ENCODE results near the gene PTGR2.
"Not testable (repeated sequence)": the region's sequence is repeated elsewhere in the genome, so short reads cannot be mapped to it uniquely, and the experiment has no call there.

The PTGR2 gene

GRCh38 chr14:73909681-73910080 lies 58.0 kb downstream of the PTGR2 start:
- TF ChIP-seq CTCF (conservative IDR thresholded peaks at IDR 0.05; ENCODE audit: control insufficient read depth, insufficient read depth, low read depth, low read length) = no peak

GRCh38 chr14:73913256-73913655 lies 61.6 kb downstream of the PTGR2 start:
- no peak overlapping the region for H3K4me3 ChIP-seq (ENCODE audit: control insufficient read depth, low read depth, low read length)
- DNase-seq (ENCODE audit: low read depth) = no peak
- TF ChIP-seq CTCF (conservative IDR thresholded peaks at IDR 0.05; ENCODE audit: control insufficient read depth, insufficient read depth, low read depth, low read length) = no peak

More at GRCh38 chr14:73909681-73910080, 58.0 kb downstream of the PTGR2 start:
- no peak overlapping the region for H3K4me3 ChIP-seq (ENCODE audit: control insufficient read depth, low read depth, low read length)
- peak; percentile 36 for DNase-seq (ENCODE audit: low read depth)

- no peak overlapping the region for H3K4me3 ChIP-seq (ENCODE audit: control insufficient read depth, low read depth, low read length)
- TF ChIP-seq CTCF (conservative IDR thresholded peaks at IDR 0.05; ENCODE audit: control insufficient read depth, insufficient read depth, low read depth, low read length) = no peak
- DNase-seq (ENCODE audit: low read depth) = no peak
Measured at GRCh38 chr14:73916324-73916723, 64.7 kb downstream of the PTGR2 start.

- not testable (repeated sequence) for H3K4me3 ChIP-seq (ENCODE audit: control insufficient read depth, low read depth, low read length); DNase-seq (ENCODE audit: low read depth)
Measured at GRCh38 chr14:73919457-73919856, 67.8 kb downstream of the PTGR2 start.

GRCh38 chr14:73924337-73924736 lies 72.7 kb downstream of the PTGR2 start:
- TF ChIP-seq CTCF (conservative IDR thresholded peaks at IDR 0.05; ENCODE audit: control insufficient read depth, insufficient read depth, low read depth, low read length) = no peak
- no peak overlapping the region for H3K4me3 ChIP-seq (ENCODE audit: control insufficient read depth, low read depth, low read length)

More at GRCh38 chr14:73924337-73924736, 72.7 kb downstream of the PTGR2 start:
- no peak for DNase-seq (ENCODE audit: low read depth)
